HepG2 (cell line): Measurements from ENCODE around the gene FGF21. TPM values are rescaled to one million over a fixed set of nuclear protein-coding genes. Genes with fewer than 3 reads are reported as not detected.
A peak's percentile ranks its signal among the peaks of the same experiment; 100 is the strongest.

Experiments used
- EED ChIP-seq: sonication (generic); formaldehyde crosslinking; IDR thresholded peaks from 2 replicates; pipeline ENCODE4 v1.5.0; 2020; ENCODE audit warnings: mild to moderate bottlenecking, missing genetic modification reagents
- ELF3 ChIP-seq: IDR thresholded peaks from 2 replicates; pipeline ENCODE4 v1.6.1; 2016; ENCODE audit warnings: missing genetic modification reagents, missing compliant biosample characterization
- HCFC1 ChIP-seq: fragments of 150-350 bp; IDR thresholded peaks from 2 replicates; pipeline ENCODE4 v1.6.1; 2014; ENCODE audit warnings: low read depth, low read length
- HNF4A ChIP-seq: sonication (generic); formaldehyde crosslinking; IDR thresholded peaks from 2 replicates; pipeline ENCODE4 v1.4.0; 2020; ENCODE audit warnings: missing genetic modification reagents
- HNRNPLL ChIP-seq: fragments of 200-400 bp; formaldehyde crosslinking; IDR thresholded peaks from 2 replicates; pipeline ENCODE4 v1.6.1; 2017; ENCODE audit warnings: mild to moderate bottlenecking, low read depth, low read length; ENCODE audit not compliant: poor library complexity, severe bottlenecking
- SSRP1 ChIP-seq: IDR thresholded peaks from 2 replicates; pipeline ENCODE4 v1.6.1; 2016; ENCODE audit warnings: control low read depth
- ZMYM3 ChIP-seq: sonication (generic); formaldehyde crosslinking; IDR thresholded peaks from 2 replicates; pipeline ENCODE4 v1.5.1; 2020; ENCODE audit warnings: mild to moderate bottlenecking, missing genetic modification reagents
- ZNF18 ChIP-seq: sonication (generic); formaldehyde crosslinking; IDR thresholded peaks from 2 replicates; pipeline ENCODE4 v1.8.0; 2022; ENCODE audit warnings: mild to moderate bottlenecking, missing genetic modification reagents; ENCODE audit not compliant: insufficient replicate concordance
- ZNF343 ChIP-seq: sonication (generic); formaldehyde crosslinking; IDR thresholded peaks from 2 replicates; pipeline ENCODE4 v1.4.0; 2020; ENCODE audit warnings: mild to moderate bottlenecking, missing genetic modification reagents
- ZNF451 ChIP-seq: sonication (generic); formaldehyde crosslinking; IDR thresholded peaks from 2 replicates; pipeline ENCODE4 v1.5.0; 2020; ENCODE audit warnings: mild to moderate bottlenecking, missing genetic modification reagents
- polyA plus RNA-seq, 8 experiments: library from polyadenylated mRNA; depleted of rRNA in 3 of 8; stranded (reverse) in 7 of 8; unstranded in 1 of 8; fragments of >200 nt; fragmentation: Illumina TruSeq in 4 of 8; extraction: Trizol in 4 of 8; gene quantifications; 2 replicates each; pipeline versions ENCODE4 v1.2.1 to v1.2.3, GENCODE V29; 2011 to 2016; ENCODE audit warnings: low read depth in 4 of 8, missing spikeins in 1 of 8, mixed read lengths in 1 of 8; ENCODE audit not compliant: insufficient read depth in 1 of 8
- total RNA-seq, 5 experiments: library from RNA; depleted of rRNA; stranded (reverse); fragments of >200 nt; fragmentation: Illumina TruSeq; extraction: Trizol; gene quantifications; 2 replicates each; pipeline ENCODE4 v1.2.3, GENCODE V29; 2016; ENCODE audit warnings: low read depth in 1 of 5
- TF ChIP-seq, protein P1 (sequence below), 2 experiments: sonication (generic) in 1 of 2; formaldehyde crosslinking in 1 of 2; IDR thresholded peaks; 2 replicates each; pipeline versions ENCODE4 v1.5.1 to v1.6.1; 2011 to 2020; ENCODE audit warnings: borderline replicate concordance in 1 of 2, low read depth in 1 of 2, low read length in 1 of 2, mild to moderate bottlenecking in 1 of 2, missing genetic modification reagents in 1 of 2, moderate library complexity in 1 of 2
- TF ChIP-seq, protein P2 (sequence below): sonication (generic); formaldehyde crosslinking; IDR thresholded peaks from 2 replicates; pipeline ENCODE4 v1.4.0; 2020; ENCODE audit warnings: missing genetic modification reagents, borderline replicate concordance
- TF ChIP-seq, protein P3 (sequence below): sonication (generic); formaldehyde crosslinking; conservative IDR thresholded peaks from 2 replicates; pipeline ENCODE4 v1.4.0; 2020; ENCODE audit warnings: mild to moderate bottlenecking, missing genetic modification reagents, moderate library complexity
- TF ChIP-seq, protein P4 (sequence below): sonication (generic); formaldehyde crosslinking; IDR thresholded peaks from 2 replicates; pipeline ENCODE4 v1.5.0; 2020; ENCODE audit warnings: mild to moderate bottlenecking, missing genetic modification reagents, moderate library complexity

FGF21 gene
- total and polyA plus RNA-seq, 2 of the 13 experiments (the other 11 are each of a cell fraction or from before 2014, with no cell fraction given): 0.17 TPM; not detected in 1

DNA sequence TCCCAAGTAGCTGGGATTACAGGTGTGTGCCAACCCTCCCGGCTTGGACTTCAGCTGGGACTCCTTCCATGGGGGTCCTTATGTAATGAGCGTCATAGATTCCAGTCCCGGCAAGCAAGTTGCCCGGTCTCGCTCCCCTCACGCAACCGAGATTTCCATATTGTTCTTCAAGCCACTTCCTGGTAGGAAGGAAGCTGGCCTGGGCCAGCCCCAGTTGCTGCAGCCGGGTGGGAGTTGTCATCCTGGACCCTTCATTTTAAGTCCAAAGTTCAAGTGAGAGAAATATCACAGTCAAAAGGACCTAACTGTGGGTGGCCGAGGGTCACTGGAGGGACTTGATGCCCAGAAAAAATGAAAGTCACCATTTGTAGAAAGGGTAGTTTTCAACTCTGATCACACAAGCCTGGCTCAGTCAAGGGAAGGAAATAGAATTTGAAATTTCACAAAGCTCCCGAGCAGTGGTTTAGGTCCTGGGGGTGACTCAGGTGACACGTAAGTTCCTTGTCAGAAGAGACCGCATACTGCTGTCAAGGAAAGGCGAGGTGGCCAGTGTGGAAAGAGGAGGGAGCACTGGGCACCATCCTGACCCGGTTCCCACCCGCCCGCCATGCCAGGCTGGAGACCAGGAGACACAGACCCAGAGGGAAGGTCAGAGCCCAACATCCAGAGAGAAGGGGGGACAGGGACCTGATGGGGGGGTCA, 5.3 kb downstream of the FGF21 start (continued):
- TF ChIP-seq, protein P1, sequence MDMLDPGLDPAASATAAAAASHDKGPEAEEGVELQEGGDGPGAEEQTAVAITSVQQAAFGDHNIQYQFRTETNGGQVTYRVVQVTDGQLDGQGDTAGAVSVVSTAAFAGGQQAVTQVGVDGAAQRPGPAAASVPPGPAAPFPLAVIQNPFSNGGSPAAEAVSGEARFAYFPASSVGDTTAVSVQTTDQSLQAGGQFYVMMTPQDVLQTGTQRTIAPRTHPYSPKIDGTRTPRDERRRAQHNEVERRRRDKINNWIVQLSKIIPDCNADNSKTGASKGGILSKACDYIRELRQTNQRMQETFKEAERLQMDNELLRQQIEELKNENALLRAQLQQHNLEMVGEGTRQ (IDR thresholded peaks at IDR 0.05; ENCODE audit: low read depth, low read length): no peak
- TF ChIP-seq, protein P1 (CRISPR knock-in tag; IDR thresholded peaks at IDR 0.05; ENCODE audit: borderline replicate concordance): no peak
- TF ChIP-seq HNF4A: peak; percentile 61
- TF ChIP-seq, protein P2, sequence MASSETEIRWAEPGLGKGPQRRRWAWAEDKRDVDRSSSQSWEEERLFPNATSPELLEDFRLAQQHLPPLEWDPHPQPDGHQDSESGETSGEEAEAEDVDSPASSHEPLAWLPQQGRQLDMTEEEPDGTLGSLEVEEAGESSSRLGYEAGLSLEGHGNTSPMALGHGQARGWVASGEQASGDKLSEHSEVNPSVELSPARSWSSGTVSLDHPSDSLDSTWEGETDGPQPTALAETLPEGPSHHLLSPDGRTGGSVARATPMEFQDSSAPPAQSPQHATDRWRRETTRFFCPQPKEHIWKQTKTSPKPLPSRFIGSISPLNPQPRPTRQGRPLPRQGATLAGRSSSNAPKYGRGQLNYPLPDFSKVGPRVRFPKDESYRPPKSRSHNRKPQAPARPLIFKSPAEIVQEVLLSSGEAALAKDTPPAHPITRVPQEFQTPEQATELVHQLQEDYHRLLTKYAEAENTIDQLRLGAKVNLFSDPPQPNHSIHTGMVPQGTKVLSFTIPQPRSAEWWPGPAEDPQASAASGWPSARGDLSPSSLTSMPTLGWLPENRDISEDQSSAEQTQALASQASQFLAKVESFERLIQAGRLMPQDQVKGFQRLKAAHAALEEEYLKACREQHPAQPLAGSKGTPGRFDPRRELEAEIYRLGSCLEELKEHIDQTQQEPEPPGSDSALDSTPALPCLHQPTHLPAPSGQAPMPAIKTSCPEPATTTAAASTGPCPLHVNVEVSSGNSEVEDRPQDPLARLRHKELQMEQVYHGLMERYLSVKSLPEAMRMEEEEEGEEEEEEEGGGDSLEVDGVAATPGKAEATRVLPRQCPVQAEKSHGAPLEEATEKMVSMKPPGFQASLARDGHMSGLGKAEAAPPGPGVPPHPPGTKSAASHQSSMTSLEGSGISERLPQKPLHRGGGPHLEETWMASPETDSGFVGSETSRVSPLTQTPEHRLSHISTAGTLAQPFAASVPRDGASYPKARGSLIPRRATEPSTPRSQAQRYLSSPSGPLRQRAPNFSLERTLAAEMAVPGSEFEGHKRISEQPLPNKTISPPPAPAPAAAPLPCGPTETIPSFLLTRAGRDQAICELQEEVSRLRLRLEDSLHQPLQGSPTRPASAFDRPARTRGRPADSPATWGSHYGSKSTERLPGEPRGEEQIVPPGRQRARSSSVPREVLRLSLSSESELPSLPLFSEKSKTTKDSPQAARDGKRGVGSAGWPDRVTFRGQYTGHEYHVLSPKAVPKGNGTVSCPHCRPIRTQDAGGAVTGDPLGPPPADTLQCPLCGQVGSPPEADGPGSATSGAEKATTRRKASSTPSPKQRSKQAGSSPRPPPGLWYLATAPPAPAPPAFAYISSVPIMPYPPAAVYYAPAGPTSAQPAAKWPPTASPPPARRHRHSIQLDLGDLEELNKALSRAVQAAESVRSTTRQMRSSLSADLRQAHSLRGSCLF (CRISPR knock-in tag): no peak
- no peak for TF ChIP-seq EED (CRISPR knock-in tag)
- TF ChIP-seq SSRP1 (CRISPR knock-in tag): no peak
- TF ChIP-seq HNRNPLL: no peak
- no peak for TF ChIP-seq ZNF343 (CRISPR knock-in tag)
- TF ChIP-seq ELF3 (CRISPR knock-in tag): peak; percentile 82
- TF ChIP-seq ZNF18 (CRISPR knock-in tag): no peak
- TF ChIP-seq, protein P3, sequence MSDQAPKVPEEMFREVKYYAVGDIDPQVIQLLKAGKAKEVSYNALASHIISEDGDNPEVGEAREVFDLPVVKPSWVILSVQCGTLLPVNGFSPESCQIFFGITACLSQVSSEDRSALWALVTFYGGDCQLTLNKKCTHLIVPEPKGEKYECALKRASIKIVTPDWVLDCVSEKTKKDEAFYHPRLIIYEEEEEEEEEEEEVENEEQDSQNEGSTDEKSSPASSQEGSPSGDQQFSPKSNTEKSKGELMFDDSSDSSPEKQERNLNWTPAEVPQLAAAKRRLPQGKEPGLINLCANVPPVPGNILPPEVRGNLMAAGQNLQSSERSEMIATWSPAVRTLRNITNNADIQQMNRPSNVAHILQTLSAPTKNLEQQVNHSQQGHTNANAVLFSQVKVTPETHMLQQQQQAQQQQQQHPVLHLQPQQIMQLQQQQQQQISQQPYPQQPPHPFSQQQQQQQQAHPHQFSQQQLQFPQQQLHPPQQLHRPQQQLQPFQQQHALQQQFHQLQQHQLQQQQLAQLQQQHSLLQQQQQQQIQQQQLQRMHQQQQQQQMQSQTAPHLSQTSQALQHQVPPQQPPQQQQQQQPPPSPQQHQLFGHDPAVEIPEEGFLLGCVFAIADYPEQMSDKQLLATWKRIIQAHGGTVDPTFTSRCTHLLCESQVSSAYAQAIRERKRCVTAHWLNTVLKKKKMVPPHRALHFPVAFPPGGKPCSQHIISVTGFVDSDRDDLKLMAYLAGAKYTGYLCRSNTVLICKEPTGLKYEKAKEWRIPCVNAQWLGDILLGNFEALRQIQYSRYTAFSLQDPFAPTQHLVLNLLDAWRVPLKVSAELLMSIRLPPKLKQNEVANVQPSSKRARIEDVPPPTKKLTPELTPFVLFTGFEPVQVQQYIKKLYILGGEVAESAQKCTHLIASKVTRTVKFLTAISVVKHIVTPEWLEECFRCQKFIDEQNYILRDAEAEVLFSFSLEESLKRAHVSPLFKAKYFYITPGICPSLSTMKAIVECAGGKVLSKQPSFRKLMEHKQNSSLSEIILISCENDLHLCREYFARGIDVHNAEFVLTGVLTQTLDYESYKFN (CRISPR knock-in tag): peak; percentile 36; the same call in 1 of the 2 replicates
- TF ChIP-seq ZMYM3 (CRISPR knock-in tag): peak; percentile 19; the same call in 1 of the 2 replicates
- no peak for TF ChIP-seq HCFC1
- no peak for TF ChIP-seq ZNF451 (CRISPR knock-in tag)
- TF ChIP-seq, protein P4, sequence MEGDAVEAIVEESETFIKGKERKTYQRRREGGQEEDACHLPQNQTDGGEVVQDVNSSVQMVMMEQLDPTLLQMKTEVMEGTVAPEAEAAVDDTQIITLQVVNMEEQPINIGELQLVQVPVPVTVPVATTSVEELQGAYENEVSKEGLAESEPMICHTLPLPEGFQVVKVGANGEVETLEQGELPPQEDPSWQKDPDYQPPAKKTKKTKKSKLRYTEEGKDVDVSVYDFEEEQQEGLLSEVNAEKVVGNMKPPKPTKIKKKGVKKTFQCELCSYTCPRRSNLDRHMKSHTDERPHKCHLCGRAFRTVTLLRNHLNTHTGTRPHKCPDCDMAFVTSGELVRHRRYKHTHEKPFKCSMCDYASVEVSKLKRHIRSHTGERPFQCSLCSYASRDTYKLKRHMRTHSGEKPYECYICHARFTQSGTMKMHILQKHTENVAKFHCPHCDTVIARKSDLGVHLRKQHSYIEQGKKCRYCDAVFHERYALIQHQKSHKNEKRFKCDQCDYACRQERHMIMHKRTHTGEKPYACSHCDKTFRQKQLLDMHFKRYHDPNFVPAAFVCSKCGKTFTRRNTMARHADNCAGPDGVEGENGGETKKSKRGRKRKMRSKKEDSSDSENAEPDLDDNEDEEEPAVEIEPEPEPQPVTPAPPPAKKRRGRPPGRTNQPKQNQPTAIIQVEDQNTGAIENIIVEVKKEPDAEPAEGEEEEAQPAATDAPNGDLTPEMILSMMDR (CRISPR knock-in tag): no peak
